KOPT-K1 (cell line): ENCODE measurements around the gene ATP11C.
"Not testable (repeated sequence)": the region's sequence is repeated elsewhere in the genome, so short reads cannot be mapped to it uniquely, and the experiment has no call there.

Experiments
- H3K27ac ChIP-seq: fragments of 200-600 bp; sonication (generic); 2 replicates; pipeline ENCODE4 v1.5.1; 2016; ENCODE audit warnings: antibody characterized with exemption, mild to moderate bottlenecking, low read depth, low read length; ENCODE audit not compliant: poor library complexity, severe bottlenecking
- H3K36me3 ChIP-seq: fragments of 200-600 bp; sonication (generic); 2 replicates; pipeline ENCODE4 v1.5.1; 2017; ENCODE audit warnings: antibody characterized with exemption, mild to moderate bottlenecking, low read length, moderate library complexity; ENCODE audit not compliant: insufficient read depth
- H3K9me3 ChIP-seq: fragments of 200-600 bp; sonication (generic); 2 replicates; pipeline ENCODE4 v1.5.1; 2017; ENCODE audit warnings: antibody characterized with exemption, low read length, mild to moderate bottlenecking; ENCODE audit not compliant: insufficient read depth, poor library complexity, severe bottlenecking

The ATP11C gene

GRCh38 chrX:139932073-139932900, 566 bp downstream of the ATP11C start:
- Histone ChIP-seq H3K36me3 (no peaks in the 10 kb centered on the region), H3K9me3 (no peaks in the 10 kb centered on the region), H3K27ac (peak overlapping the region; percentile 76)

- no peaks in the 10 kb centered on the region for H3K9me3 ChIP-seq
- H3K36me3 ChIP-seq: no peaks in the 10 kb centered on the region
- H3K27ac ChIP-seq: peak overlapping the region; percentile 76
These were observed 1.2 kb downstream of the ATP11C start for GRCh38 chrX:139931646-139932072.

GRCh38 chrX:139930916-139931645, 1.8 kb downstream of the ATP11C start:
- H3K27ac ChIP-seq: peak overlapping the region; percentile 76
- no peaks in the 10 kb centered on the region for H3K9me3 ChIP-seq
- no peaks in the 10 kb centered on the region for H3K36me3 ChIP-seq

- Histone ChIP-seq H3K27ac (no peak overlapping the region), H3K36me3 (no peaks in the 10 kb centered on the region), H3K9me3 (no peaks in the 10 kb centered on the region)
These were observed 2.5 kb downstream of the ATP11C start for GRCh38 chrX:139930401-139930800.

- Histone ChIP-seq H3K36me3 (no peaks in the 10 kb centered on the region), H3K27ac (no peak overlapping the region), H3K9me3 (no peaks in the 10 kb centered on the region)
These were observed 3.0 kb downstream of the ATP11C start for GRCh38 chrX:139929876-139930275.

- no peaks in the 10 kb centered on the region for H3K36me3 ChIP-seq
- no peak overlapping the region for H3K27ac ChIP-seq
- H3K9me3 ChIP-seq: no peaks in the 10 kb centered on the region
These were observed 8.2 kb downstream of the ATP11C start for GRCh38 chrX:139924696-139925095.

GRCh38 chrX:139924069-139924695, 8.7 kb downstream of the ATP11C start:
- Histone ChIP-seq H3K27ac (no peak overlapping the region), H3K36me3 (no peaks in the 10 kb centered on the region), H3K9me3 (no peaks in the 10 kb centered on the region)

GRCh38 chrX:139921142-139921541, 11.7 kb downstream of the ATP11C start:
- not testable (repeated sequence) for H3K36me3 ChIP-seq, H3K27ac ChIP-seq, H3K9me3 ChIP-seq

GRCh38 chrX:139920316-139920715, 12.5 kb downstream of the ATP11C start:
- H3K9me3 ChIP-seq: no peaks in the 10 kb centered on the region
- no peak overlapping the region for H3K27ac ChIP-seq
- H3K36me3 ChIP-seq: no peaks in the 10 kb centered on the region

GRCh38 chrX:139914421-139914820, 18.4 kb downstream of the ATP11C start:
- H3K9me3 ChIP-seq: no peaks in the 10 kb centered on the region
- no peaks in the 10 kb centered on the region for H3K36me3 ChIP-seq
- H3K27ac ChIP-seq: no peak overlapping the region

GRCh38 chrX:139909712-139910111, 23.1 kb downstream of the ATP11C start:
- Histone ChIP-seq H3K9me3 (no peaks in the 10 kb centered on the region), H3K36me3 (no peaks in the 10 kb centered on the region), H3K27ac (no peak overlapping the region)

GRCh38 chrX:139907078-139907477, 25.8 kb downstream of the ATP11C start:
- no peak overlapping the region for H3K27ac ChIP-seq
- no peaks in the 10 kb centered on the region for H3K9me3 ChIP-seq
- H3K36me3 ChIP-seq: no peaks in the 10 kb centered on the region

GRCh38 chrX:139905743-139906142, 27.1 kb downstream of the ATP11C start:
- Histone ChIP-seq H3K27ac (no peak overlapping the region), H3K36me3 (no peaks in the 10 kb centered on the region), H3K9me3 (no peaks in the 10 kb centered on the region)

GRCh38 chrX:139905051-139905450, 27.8 kb downstream of the ATP11C start:
- no peaks in the 10 kb centered on the region for H3K9me3 ChIP-seq
- no peak overlapping the region for H3K27ac ChIP-seq
- no peaks in the 10 kb centered on the region for H3K36me3 ChIP-seq

- Histone ChIP-seq H3K27ac (no peak overlapping the region), H3K9me3 (no peaks in the 10 kb centered on the region), H3K36me3 (no peaks in the 10 kb centered on the region)
These were observed 29.6 kb downstream of the ATP11C start for GRCh38 chrX:139903210-139903609.
